AG04450 (cell line): ENCODE results near the gene ADCY6. TPM values are rescaled to one million over a fixed set of nuclear protein-coding genes. Genes with fewer than 3 reads are reported as not detected.

Experiments used
- CTCF ChIA-PET: fragments of 300-600, 350-600 bp; formaldehyde crosslinking; extraction: SDS; loops from one replicate; lab custom pipeline; 2022; ENCODE audit warnings: antibody characterized with exemption, inconsistent platforms; lab: Charles Lee
- POLR2A ChIA-PET: fragments of 350-600 bp; formaldehyde crosslinking; extraction: SDS; loops from one replicate; lab custom pipeline; 2021; ENCODE audit warnings: antibody characterized with exemption, inconsistent platforms; lab: Yijun Ruan, JAX
- DNase-seq: peaks from one replicate; pipeline ENCODE4 v3.0.0-alpha.2; 2011; ENCODE audit warnings: low read depth, low spot score
- H3K27ac ChIP-seq: one replicate; pipeline ENCODE4 v1.5.1; 2012; ENCODE audit warnings: low read depth, low read length, control low read depth
- H3K27me3 ChIP-seq: one replicate; pipeline ENCODE4 v1.6.0; 2012; ENCODE audit warnings: low read length; ENCODE audit not compliant: control insufficient read depth, insufficient read depth
- H3K4me3 ChIP-seq: 2 replicates; pipeline ENCODE4 v1.5.1; 2011; ENCODE audit warnings: mild to moderate bottlenecking, low read depth, low read length, control low read depth
- H3K9me3 ChIP-seq: 2 replicates; pipeline ENCODE4 v1.5.1; 2012; ENCODE audit warnings: low read length; ENCODE audit not compliant: control insufficient read depth, insufficient read depth
- CTCF ChIP-seq: IDR thresholded peaks from 2 replicates; pipeline ENCODE4 v1.5.1; 2011; ENCODE audit warnings: low read depth, low read length, control low read depth, inconsistent platforms
- polyA plus RNA-seq: library from polyadenylated mRNA; depleted of rRNA; stranded (reverse); fragments of >200 nt; gene quantifications from 2 replicates; pipeline ENCODE4 v1.2.3, GENCODE V29; 2011

The ADCY6 gene
- polyA plus RNA-seq, 1 experiment = 26.7 TPM

GRCh38 chr12:48822139-48822538, 33.2 kb upstream of the ADCY6 start:
- DNase-seq = no peak

GRCh38 chr12:48819986-48820725, 31.3 kb upstream of the ADCY6 start:
- no peak overlapping the region for H3K27ac ChIP-seq
- ChIA-PET CTCF (interaction anchor here (0.7 to 1.5 kb wide), 7 partner anchors 24 to 159 kb away, joined by 3 to 6 read pairs (median 3); partner anchors contain the start of gene ADCY6), POLR2A (no interaction called here)
- peaks cover 3% of the 10 kb centered on the region; the same call in 1 of the 2 replicates for H3K9me3 ChIP-seq
- no peak overlapping the region; the same call in 1 of the 2 replicates for H3K4me3 ChIP-seq
- no peak for DNase-seq
- TF ChIP-seq CTCF = no peak
- H3K27me3 ChIP-seq = no peaks in the 10 kb centered on the region

More at GRCh38 chr12:48822139-48822538, 33.2 kb upstream of the ADCY6 start:
- ChIA-PET CTCF (no interaction called here), POLR2A (no interaction called here)
- no peak for TF ChIP-seq CTCF
- no peaks in the 10 kb centered on the region for H3K27me3 ChIP-seq
- H3K4me3 ChIP-seq = no peak overlapping the region
- H3K27ac ChIP-seq = no peak overlapping the region
- H3K9me3 ChIP-seq = peaks cover 3% of the 10 kb centered on the region; the same call in 1 of the 2 replicates

DNA sequence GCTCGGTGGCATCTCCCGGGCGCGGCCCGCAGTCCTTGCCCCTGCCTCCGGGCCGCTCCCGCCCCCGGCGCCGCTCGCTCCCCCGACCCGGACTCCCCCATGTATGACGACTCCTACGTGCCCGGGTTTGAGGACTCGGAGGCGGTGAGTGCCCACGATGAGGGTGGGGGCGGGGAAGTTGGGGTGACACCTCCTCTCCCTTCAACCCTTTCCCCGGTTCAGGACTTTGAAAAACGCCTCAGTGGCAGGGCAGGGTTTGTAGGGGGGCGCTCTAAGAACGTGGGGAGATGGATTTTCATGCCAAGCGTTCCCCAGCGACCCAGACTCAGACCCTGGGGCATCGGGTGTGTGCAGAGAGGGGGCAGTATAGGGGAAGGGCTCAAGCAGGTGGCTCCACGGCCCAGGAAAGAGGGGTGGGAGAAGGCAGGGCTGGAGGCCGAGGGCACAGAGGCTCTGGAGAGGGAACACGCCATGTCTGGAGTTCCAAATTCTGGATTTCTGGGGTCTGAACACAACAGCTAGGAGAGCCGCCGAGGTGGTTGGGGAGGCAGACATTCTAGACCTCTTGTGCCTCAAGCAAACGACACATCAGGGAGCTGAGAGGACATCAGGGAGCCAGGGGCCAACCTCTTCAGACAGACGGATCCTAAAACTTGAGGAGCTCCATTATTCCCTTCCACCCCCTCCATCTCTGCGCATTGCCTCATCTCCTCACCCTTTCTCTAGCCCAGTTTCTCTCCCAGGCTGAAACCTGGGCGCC, 30.1 kb upstream of the ADCY6 start:
- H3K27ac ChIP-seq = peak overlapping the region; percentile 31
- no peak; the same call in 1 of the 2 replicates for TF ChIP-seq CTCF
- CTCF ChIA-PET = interaction anchor here (0.7 to 1.5 kb wide), 7 partner anchors 23 to 160 kb away, joined by 3 to 6 read pairs (median 3); partner anchors contain the start of gene ADCY6
- H3K27me3 ChIP-seq = no peaks in the 10 kb centered on the region
- DNase-seq = no peak
- peaks cover 3% of the 10 kb centered on the region; the same call in 1 of the 2 replicates for H3K9me3 ChIP-seq
- POLR2A ChIA-PET = no interaction called here
- H3K4me3 ChIP-seq = peak overlapping the region; percentile 76

DNA sequence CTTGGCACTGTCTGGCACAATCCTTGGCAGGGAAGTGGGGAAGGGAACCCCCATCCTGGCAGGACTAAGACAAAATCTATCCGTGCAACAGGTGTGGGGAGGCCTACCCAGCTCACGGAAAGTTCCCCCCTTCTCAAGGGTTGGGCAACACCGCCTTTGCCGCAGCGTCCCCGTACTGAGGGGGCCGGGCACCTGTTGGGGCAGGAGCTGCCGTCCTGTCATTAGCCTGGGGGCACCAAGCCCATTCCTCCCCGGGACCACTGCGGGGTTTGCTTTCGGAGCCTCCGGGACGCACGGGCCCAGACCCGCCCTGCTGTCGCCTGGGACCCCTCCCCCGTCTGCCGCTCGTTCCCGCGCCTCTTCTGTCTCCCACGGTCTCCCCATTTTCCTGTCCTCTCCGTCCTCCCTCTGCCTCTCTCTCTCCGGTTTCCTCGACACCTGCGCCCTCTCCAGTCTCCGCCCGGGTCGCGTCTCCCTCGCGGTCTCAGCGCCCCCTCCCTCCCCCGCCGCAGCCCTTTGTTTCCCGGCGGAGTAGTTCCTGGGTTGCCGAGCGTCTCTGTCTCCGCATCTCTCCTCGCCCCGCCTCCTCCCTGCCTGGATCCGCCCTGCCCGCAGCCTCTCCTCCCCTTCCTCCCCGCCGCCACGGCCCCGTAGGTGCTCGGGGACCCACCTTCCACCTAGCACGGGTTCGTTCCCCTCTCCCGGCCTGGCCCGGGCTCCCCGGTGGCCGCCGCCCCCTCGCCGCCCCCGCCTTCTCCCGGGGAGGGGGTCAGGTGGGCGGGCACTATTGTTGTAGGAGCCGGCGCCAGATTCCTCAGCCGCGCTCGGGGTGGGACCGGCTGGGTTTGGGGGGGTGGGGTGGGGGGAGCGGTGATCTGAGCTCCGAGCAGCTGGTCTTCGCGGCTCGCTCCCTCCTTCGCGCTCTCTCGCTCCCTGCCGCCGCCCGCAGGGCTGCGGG, 29.3 kb upstream of the ADCY6 start, which contains the start of gene CACNB3:
Gene CACNB3, plus strand, starts transcription at position 624 of the 958 bp plus-strand sequence. CDS start 434 bp downstream, outside the sequence.
- H3K27me3 ChIP-seq = no peaks in the 10 kb centered on the region
- H3K4me3 ChIP-seq = peak within 1 kb of the TSS; percentile 76
- H3K27ac ChIP-seq = peak within 1 kb of the TSS; percentile 11
- ChIA-PET POLR2A (no interaction called here), CTCF (interaction anchor here (1.1 to 1.5 kb wide), 3 partner anchors 22 to 73 kb away, joined by 3 to 6 read pairs (median 3); no protein-coding TSS in a partner anchor)
- H3K9me3 ChIP-seq = peaks cover 3% of the 10 kb centered on the region; the same call in 1 of the 2 replicates
- TF ChIP-seq CTCF = no peak
- no peak for DNase-seq
